Keratinocyte (primary cell): Measurements from ENCODE around the gene HDAC9. TPM values are rescaled to one million over a fixed set of nuclear protein-coding genes. Genes with fewer than 3 reads are reported as not detected.

Experiments used
- DNase-seq: peaks from one replicate; pipeline ENCODE4 v3.0.0-alpha.2; 2011; ENCODE audit warnings: low read depth, missing footprints, low spot score
- FAIRE-seq: peaks from 2 replicates; lab custom pipeline; 2011; peaks lifted over from hg19 to GRCh38; lab: Jason Lieb, UNC
- H2AFZ ChIP-seq: 2 replicates; pipeline ENCODE4 v1.6.0; 2012; ENCODE audit warnings: low read length, control low read depth, inconsistent platforms; ENCODE audit not compliant: control insufficient read depth
- H3K27ac ChIP-seq: 2 replicates; pipeline ENCODE4 v1.5.1; 2011; ENCODE audit warnings: low read length; ENCODE audit not compliant: control insufficient read depth, insufficient read depth
- H3K27me3 ChIP-seq: 3 replicates; pipeline ENCODE4 v1.6.0; 2011; ENCODE audit warnings: low read length; ENCODE audit not compliant: control insufficient read depth, insufficient read depth; ENCODE audit errors: extremely low read depth
- H3K36me3 ChIP-seq, 2 experiments: 2 replicates in 1 of 2; 3 replicates in 1 of 2; pipeline ENCODE4 v1.5.1; 2011; ENCODE audit warnings: low read length in 2 of 2, mild to moderate bottlenecking in 1 of 2; ENCODE audit not compliant: control insufficient read depth in 2 of 2, insufficient read depth in 2 of 2; ENCODE audit errors: extremely low read depth in 1 of 2
- H3K4me1 ChIP-seq: 3 replicates; pipeline ENCODE4 v1.5.1; 2011; ENCODE audit warnings: low read length; ENCODE audit not compliant: control insufficient read depth, insufficient read depth; ENCODE audit errors: extremely low read depth
- H3K4me2 ChIP-seq: 3 replicates; pipeline ENCODE4 v1.6.0; 2011; ENCODE audit warnings: low read depth, low read length; ENCODE audit not compliant: control insufficient read depth, insufficient read depth; ENCODE audit errors: extremely low read depth
- H3K4me3 ChIP-seq, 3 experiments: fragments of 200-600 bp in 1 of 3; sonication (generic) in 1 of 3; 2 replicates in 2 of 3; 3 replicates in 1 of 3; pipeline ENCODE4 v1.5.1; 2011 to 2016; ENCODE audit warnings: low read length in 3 of 3, mild to moderate bottlenecking in 3 of 3, control low read depth in 2 of 3, inconsistent platforms in 1 of 3, low read depth in 1 of 3, mixed read lengths in 1 of 3, mixed run types in 1 of 3, moderate library complexity in 1 of 3; ENCODE audit not compliant: control insufficient read depth in 2 of 3, insufficient read depth in 2 of 3; ENCODE audit errors: extremely low read depth in 1 of 3
- H3K79me2 ChIP-seq: 2 replicates; pipeline ENCODE4 v1.6.0; 2012; ENCODE audit warnings: low read length; ENCODE audit not compliant: control insufficient read depth, insufficient read depth
- H3K9ac ChIP-seq: 3 replicates; pipeline ENCODE4 v1.6.0; 2011; ENCODE audit warnings: low read length; ENCODE audit not compliant: control insufficient read depth, insufficient read depth; ENCODE audit errors: extremely low read depth
- H3K9me1 ChIP-seq: 3 replicates; pipeline ENCODE4 v1.6.0; 2011; ENCODE audit warnings: low read length; ENCODE audit not compliant: control insufficient read depth, insufficient read depth; ENCODE audit errors: extremely low read depth
- H3K9me3 ChIP-seq: 2 replicates; pipeline ENCODE4 v1.5.1; 2012; ENCODE audit warnings: low read depth, low read length; ENCODE audit not compliant: control insufficient read depth
- H4K20me1 ChIP-seq: 3 replicates; pipeline ENCODE4 v1.6.0; 2011; ENCODE audit warnings: low read length; ENCODE audit not compliant: control insufficient read depth, insufficient read depth; ENCODE audit errors: extremely low read depth
- CTCF ChIP-seq, 3 experiments: IDR thresholded peaks in 1 of 3; conservative IDR thresholded peaks in 1 of 3; optimal IDR thresholded peaks in 1 of 3; 2 replicates in 2 of 3; 3 replicates in 1 of 3; pipeline versions ENCODE3 to v1.5.1; 2011; ENCODE audit warnings: low read length in 3 of 3, mild to moderate bottlenecking in 3 of 3, moderate library complexity in 2 of 3, control low read depth in 1 of 3, inconsistent platforms in 1 of 3; ENCODE audit not compliant: insufficient read depth in 2 of 3; ENCODE audit errors: extremely low read depth in 1 of 3
- EZH2 ChIP-seq: IDR thresholded peaks from one replicate; pipeline ENCODE4 v1.6.1; 2012; ENCODE audit warnings: inconsistent platforms, mild to moderate bottlenecking, low read length, moderate library complexity
- dilution Hi-C: fragments of 300-500 bp; cut with MboI; formaldehyde crosslinking; loops from one replicate; pipeline ENCODE4 v1.7.0; 2020; ENCODE audit warnings: low sequenced_read_pairs; ENCODE audit not compliant: extremely low pct_ligation_motif_present
- polyA plus RNA-seq, 5 experiments: library from polyadenylated mRNA; depleted of rRNA in 3 of 5; stranded (reverse) in 3 of 5; stranded (forward) in 1 of 5; unstranded in 1 of 5; fragments of >200 nt; gene quantifications; 1 replicate in 1 of 5; 2 replicates in 3 of 5; 3 replicates in 1 of 5; pipeline versions ENCODE4 v1.2.1 to v1.2.3, GENCODE V29; 2011 to 2012; ENCODE audit warnings: missing spikeins in 2 of 5, low read depth in 1 of 5, low replicate concordance in 1 of 5

The HDAC9 gene
- polyA plus RNA-seq, 1 donor (not counting 4 experiments of a cell fraction or from before 2014, with no cell fraction given) = 24.6 TPM

- no peak overlapping the region for H3K4me2 ChIP-seq
- H4K20me1 ChIP-seq = no peaks in the 10 kb centered on the region
- FAIRE-seq (peak; percentile 26), DNase-seq (no peak)
- no peaks in the 10 kb centered on the region for H3K79me2 ChIP-seq
- dilution Hi-C loops = no loop called here
- no peaks in the 10 kb centered on the region for H3K4me1 ChIP-seq
- no peak overlapping the region for H3K27ac ChIP-seq
- no peaks in the 10 kb centered on the region for H3K9me3 ChIP-seq
- H3K4me3 ChIP-seq = no peak overlapping the region
- H3K36me3 ChIP-seq = no peaks in the 10 kb centered on the region
- H2AFZ ChIP-seq = no peak overlapping the region
- H3K9ac ChIP-seq = no peak overlapping the region
- H3K27me3 ChIP-seq = no peaks in the 10 kb centered on the region
- H3K9me1 ChIP-seq = no peaks in the 10 kb centered on the region
- no peak for TF ChIP-seq EZH2
- no peak for TF ChIP-seq CTCF (optimal IDR thresholded peaks at IDR 0.05 in 1 of 3, IDR thresholded peaks at IDR 0.05 in 1 of 3, conservative IDR thresholded peaks at IDR 0.05 in 1 of 3; ENCODE audit: extremely low read depth in 1 of 3, insufficient read depth in 2 of 3, low read length in 3 of 3)
Measured at GRCh38 chr7:18488049-18488448, 7.5 kb upstream of the HDAC9 start.

- FAIRE-seq = no peak
- Histone ChIP-seq H3K9ac (no peak overlapping the region), H3K4me2 (no peak overlapping the region), H3K36me3 (no peaks in the 10 kb centered on the region), H4K20me1 (no peaks in the 10 kb centered on the region), H3K27ac (no peak overlapping the region), H3K79me2 (no peaks in the 10 kb centered on the region), H3K4me1 (no peaks in the 10 kb centered on the region), H3K9me1 (no peaks in the 10 kb centered on the region), H2AFZ (no peak overlapping the region), H3K9me3 (no peaks in the 10 kb centered on the region), H3K4me3 (no peak overlapping the region), H3K27me3 (no peaks in the 10 kb centered on the region)
- no peak for DNase-seq
- TF ChIP-seq EZH2 (no peak), CTCF (optimal IDR thresholded peaks at IDR 0.05 in 1 of 3, IDR thresholded peaks at IDR 0.05 in 1 of 3, conservative IDR thresholded peaks at IDR 0.05 in 1 of 3; ENCODE audit: extremely low read depth in 1 of 3, insufficient read depth in 2 of 3, low read length in 3 of 3) (no peak)
- dilution Hi-C loops = no loop called here
Measured at GRCh38 chr7:18489624-18490023, 5.9 kb upstream of the HDAC9 start.
